SK-N-SH (cell line): ENCODE measurements around the gene PHF20.
"Not testable (repeated sequence)": the region's sequence is repeated elsewhere in the genome, so short reads cannot be mapped to it uniquely, and the experiment has no call there.

ENCODE experiments used
- CTCF ChIP-seq: fragments of 200-600 bp; sonication (generic); IDR thresholded peaks from 2 replicates; pipeline ENCODE4 v1.6.1; 2017; ENCODE audit warnings: antibody characterized with exemption, mild to moderate bottlenecking, moderate library complexity
- EP300 ChIP-seq, 2 experiments: IDR thresholded peaks; 2 replicates each; pipeline versions ENCODE4 v1.4.0 to v1.6.1; 2012; ENCODE audit warnings: borderline replicate concordance in 1 of 2, low read depth in 1 of 2, low read length in 1 of 2
- EZH2phosphoT487 ChIP-seq: fragments of 200-600 bp; sonication (generic); IDR thresholded peaks from 2 replicates; pipeline ENCODE4 v1.6.1; 2017; ENCODE audit warnings: low read depth, mixed run types, mild to moderate bottlenecking, antibody characterized with exemption, moderate library complexity, borderline replicate concordance
- JUND ChIP-seq: IDR thresholded peaks from 2 replicates; pipeline ENCODE4 v1.4.0; 2012
- NFIC ChIP-seq: IDR thresholded peaks from 2 replicates; pipeline ENCODE4 v1.4.0; 2012; ENCODE audit warnings: borderline replicate concordance
- POLR2AphosphoS5 ChIP-seq: IDR thresholded peaks from 2 replicates; pipeline ENCODE4 v1.6.1; 2012; ENCODE audit warnings: low read depth, low read length
- RAD21 ChIP-seq: IDR thresholded peaks from 2 replicates; pipeline ENCODE4 v1.6.1; 2012; ENCODE audit warnings: mild to moderate bottlenecking, low read length
- RCOR1 ChIP-seq: fragments of 150-350 bp; IDR thresholded peaks from 2 replicates; pipeline ENCODE4 v1.6.1; 2017; ENCODE audit warnings: antibody characterized with exemption, low read length
- RFX5 ChIP-seq: IDR thresholded peaks from 2 replicates; pipeline ENCODE4 v1.6.1; 2012; ENCODE audit warnings: mild to moderate bottlenecking, improper control_type of control experiment, low read length
- SIN3A ChIP-seq: IDR thresholded peaks from 2 replicates; pipeline ENCODE4 v1.6.1; 2012; ENCODE audit warnings: low read depth, mild to moderate bottlenecking, low read length, moderate library complexity, borderline replicate concordance
- TAF1 ChIP-seq: IDR thresholded peaks from 2 replicates; pipeline ENCODE4 v1.6.1; 2012; ENCODE audit warnings: low read depth, mild to moderate bottlenecking, low read length, moderate library complexity, borderline replicate concordance
- ZBTB33 ChIP-seq: IDR thresholded peaks from 2 replicates; pipeline ENCODE4 v1.4.0; 2012; ENCODE audit warnings: low read depth, borderline replicate concordance
- TF ChIP-seq, protein P1 (sequence below): IDR thresholded peaks from 2 replicates; pipeline ENCODE4 v1.6.1; 2012; ENCODE audit warnings: mild to moderate bottlenecking, low read depth, low read length, moderate library complexity

DNA sequence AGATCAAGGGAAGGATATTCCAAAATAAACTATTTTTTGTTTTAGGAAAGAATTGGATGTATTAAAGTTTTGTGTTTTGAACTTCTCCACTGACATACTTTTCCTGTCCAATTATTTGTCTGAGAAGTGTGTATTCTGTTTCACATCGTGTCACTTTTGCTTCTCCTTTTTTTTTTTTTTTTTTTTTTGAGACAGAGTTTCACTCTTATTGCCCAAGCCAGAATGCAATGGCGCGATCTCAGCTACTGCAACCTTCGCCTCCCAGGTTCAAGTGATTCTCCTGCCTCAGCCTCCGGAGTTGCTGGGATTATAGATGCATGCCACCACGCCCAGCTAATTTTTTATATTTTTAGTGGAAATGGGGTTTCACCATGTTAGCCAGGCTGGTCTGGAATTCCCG, 123.7 kb downstream of the PHF20 start:
- TF ChIP-seq SIN3A; RFX5; RCOR1; CTCF; JUND; NFIC; ZBTB33; POLR2AphosphoS5; EZH2phosphoT487; EP300 (IDR thresholded peaks at IDR 0.05; ENCODE audit: borderline replicate concordance in 1 of 2, low read depth in 1 of 2, low read length in 1 of 2); RAD21; TAF1: not testable (repeated sequence)
- TF ChIP-seq, protein P1, sequence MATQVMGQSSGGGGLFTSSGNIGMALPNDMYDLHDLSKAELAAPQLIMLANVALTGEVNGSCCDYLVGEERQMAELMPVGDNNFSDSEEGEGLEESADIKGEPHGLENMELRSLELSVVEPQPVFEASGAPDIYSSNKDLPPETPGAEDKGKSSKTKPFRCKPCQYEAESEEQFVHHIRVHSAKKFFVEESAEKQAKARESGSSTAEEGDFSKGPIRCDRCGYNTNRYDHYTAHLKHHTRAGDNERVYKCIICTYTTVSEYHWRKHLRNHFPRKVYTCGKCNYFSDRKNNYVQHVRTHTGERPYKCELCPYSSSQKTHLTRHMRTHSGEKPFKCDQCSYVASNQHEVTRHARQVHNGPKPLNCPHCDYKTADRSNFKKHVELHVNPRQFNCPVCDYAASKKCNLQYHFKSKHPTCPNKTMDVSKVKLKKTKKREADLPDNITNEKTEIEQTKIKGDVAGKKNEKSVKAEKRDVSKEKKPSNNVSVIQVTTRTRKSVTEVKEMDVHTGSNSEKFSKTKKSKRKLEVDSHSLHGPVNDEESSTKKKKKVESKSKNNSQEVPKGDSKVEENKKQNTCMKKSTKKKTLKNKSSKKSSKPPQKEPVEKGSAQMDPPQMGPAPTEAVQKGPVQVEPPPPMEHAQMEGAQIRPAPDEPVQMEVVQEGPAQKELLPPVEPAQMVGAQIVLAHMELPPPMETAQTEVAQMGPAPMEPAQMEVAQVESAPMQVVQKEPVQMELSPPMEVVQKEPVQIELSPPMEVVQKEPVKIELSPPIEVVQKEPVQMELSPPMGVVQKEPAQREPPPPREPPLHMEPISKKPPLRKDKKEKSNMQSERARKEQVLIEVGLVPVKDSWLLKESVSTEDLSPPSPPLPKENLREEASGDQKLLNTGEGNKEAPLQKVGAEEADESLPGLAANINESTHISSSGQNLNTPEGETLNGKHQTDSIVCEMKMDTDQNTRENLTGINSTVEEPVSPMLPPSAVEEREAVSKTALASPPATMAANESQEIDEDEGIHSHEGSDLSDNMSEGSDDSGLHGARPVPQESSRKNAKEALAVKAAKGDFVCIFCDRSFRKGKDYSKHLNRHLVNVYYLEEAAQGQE = not testable (repeated sequence)
